Sigmoid colon (tissue), 7 donors: Measurements from ENCODE around the gene DDN. TPM values are rescaled to one million over a fixed set of nuclear protein-coding genes. Genes with fewer than 3 reads are reported as not detected.

Experiments used
- DNase-seq: peaks from one replicate; pipeline ENCODE4 v3.0.0-alpha.2; 2019
- H3K27ac ChIP-seq, 4 donors: fragments of 200-600 bp; sonication (generic); one replicate each; pipeline ENCODE4 v1.5.1; 2016 to 2019; ENCODE audit warnings: mild to moderate bottlenecking in 1 of 4
- H3K27me3 ChIP-seq, 3 donors: fragments of 200-600 bp; sonication (generic); one replicate each; pipeline ENCODE4 v1.5.1; 2019; ENCODE audit warnings: mild to moderate bottlenecking in 1 of 3
- H3K36me3 ChIP-seq, 4 donors: fragments of 200-600 bp; sonication (generic); one replicate each; pipeline ENCODE4 v1.5.1; 2016 to 2019
- H3K4me1 ChIP-seq, 4 donors: fragments of 200-600 bp; sonication (generic); one replicate each; pipeline ENCODE4 v1.5.1; 2017 to 2019
- H3K4me3 ChIP-seq, 4 donors: fragments of 200-600 bp; sonication (generic); one replicate each; pipeline ENCODE4 v1.5.1; 2017 to 2019; ENCODE audit warnings: mild to moderate bottlenecking in 2 of 4, moderate library complexity in 1 of 4
- H3K9me3 ChIP-seq, 4 donors: fragments of 200-600 bp in 3 of 4; sonication (generic) in 3 of 4; one replicate each; pipeline versions ENCODE4 v1.5.1 to v1.6.1; 2013 to 2019
- EP300 ChIP-seq, 4 donors: sonication (generic); formaldehyde crosslinking; IDR thresholded peaks; one replicate each; pipeline ENCODE4 v1.6.1; 2017; ENCODE audit warnings: antibody characterized with exemption in 4 of 4
- POLR2A ChIP-seq, 2 donors: fragments of 450-650 bp; IDR thresholded peaks; one replicate each; pipeline ENCODE4 v1.6.1; 2016; ENCODE audit warnings: antibody characterized with exemption in 2 of 2, mild to moderate bottlenecking in 2 of 2, moderate library complexity in 2 of 2
- POLR2AphosphoS5 ChIP-seq, 4 donors: sonication (generic); formaldehyde crosslinking; IDR thresholded peaks; one replicate each; pipeline ENCODE4 v1.6.1; 2017; ENCODE audit warnings: antibody characterized with exemption in 4 of 4
- WGBS, 2 donors: extraction: QIAGEN DNeasy Blood & Tissue Kit; methylation state at CpG; one replicate each; pipeline ENCODE4 v1.1.7; 2013; 5-methylcytosine and 5-hydroxymethylcytosine counted together
- intact Hi-C: fragments of 100-400 bp; cut with DNase I; formaldehyde crosslinking; loops from one replicate; pipeline ENCODE4 v1.15.1; 2023
- polyA plus RNA-seq, 3 donors: library from polyadenylated mRNA; stranded (reverse); fragments of 200-250 nt; gene quantifications; one replicate each; pipeline ENCODE4 v1.2.3, GENCODE V29; 2013
- total RNA-seq, 4 donors: library from RNA; depleted of rRNA; stranded (reverse); fragments of >200 nt; gene quantifications; one replicate each; pipeline ENCODE4 v1.1.0, GENCODE V29; 2016
- TF ChIP-seq, protein P1 (sequence below), 4 experiments: fragments of 450-650 bp in 3 of 4; fragments of 200-600 bp in 1 of 4; IDR thresholded peaks; one replicate each; pipeline ENCODE4 v1.5.1; 2016 to 2019; ENCODE audit warnings: antibody characterized with exemption in 4 of 4, mild to moderate bottlenecking in 3 of 4, moderate library complexity in 2 of 4
- donor health status: healthy with polysubstance abuse.
- donor health status: Bipolar disorder and iron deficiency.
- donor health status: healthy.

Gene DDN
- total and polyA plus RNA-seq, 7 donors: 0.14 to 0.69 (median 0.60) TPM; not detected in 4

DNA sequence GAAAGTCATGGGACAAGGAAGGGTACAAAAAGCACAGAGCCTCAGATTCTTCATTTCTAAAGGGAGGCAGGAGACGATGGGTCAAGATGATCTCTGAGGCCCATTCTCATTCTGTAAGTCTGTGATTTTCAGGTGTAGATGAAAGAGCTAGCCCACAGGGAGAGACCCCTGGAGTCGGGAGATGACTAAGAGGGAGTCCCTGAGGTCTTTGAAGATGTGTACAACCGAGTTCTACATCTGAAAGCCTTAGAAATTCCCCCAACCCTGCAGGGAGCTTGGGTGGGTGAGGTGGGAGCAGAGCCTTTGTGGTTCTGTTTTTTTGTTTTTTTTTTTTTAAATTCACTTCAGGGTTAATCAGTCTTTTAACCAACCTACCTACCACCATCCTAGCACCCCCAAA lies 30.7 kb downstream of the DDN start:
- intact Hi-C loops: no loop called here
- DNase-seq: no peak
- no peaks in the 10 kb centered on the region for H3K36me3 ChIP-seq
- TF ChIP-seq POLR2AphosphoS5 (IDR thresholded peaks at IDR 0.05): no peak
- H3K9me3 ChIP-seq: no peaks in the 10 kb centered on the region
- WGBS, 2 donors: 63 to 78% methylated on average over 3 of the region's 3 CpGs
- H3K4me3 ChIP-seq: no peak overlapping the region
- peaks cover 0 to 28% (median 24%) of the 10 kb centered on the region in 4 donors for H3K4me1 ChIP-seq
- H3K27me3 ChIP-seq: peaks cover 25 to 46% (median 38%) of the 10 kb centered on the region in 3 donors
- no peak overlapping the region for H3K27ac ChIP-seq

DNA sequence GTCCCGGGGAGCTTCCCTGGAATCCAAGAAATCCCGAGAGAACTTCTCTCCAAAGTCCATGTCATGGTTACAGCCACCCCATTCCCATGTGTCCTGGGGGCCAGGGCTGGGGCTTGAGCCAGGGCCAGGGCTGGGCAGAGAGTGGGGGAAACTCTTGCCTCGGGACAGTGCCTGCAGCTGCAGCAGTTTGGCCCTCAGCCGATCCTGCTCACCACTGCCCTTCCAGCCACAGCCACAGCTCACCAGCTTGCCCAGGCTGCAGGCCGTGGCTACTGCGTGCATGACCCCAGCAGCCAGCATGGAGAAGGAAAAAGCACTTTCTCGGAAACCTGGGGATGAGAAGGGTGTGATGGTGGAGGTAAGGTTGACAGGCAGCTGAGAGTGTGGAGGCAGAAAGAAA lies 31.2 kb downstream of the DDN start:
- 77 to 82% methylated on average over 7 of the region's 7 CpGs for WGBS, 2 donors
- Histone ChIP-seq H3K4me3 (no peak overlapping the region), H3K9me3 (no peaks in the 10 kb centered on the region), H3K27me3 (peaks cover 23 to 42% (median 33%) of the 10 kb centered on the region in 3 donors), H3K4me1 (peaks cover 0 to 28% (median 24%) of the 10 kb centered on the region in 4 donors), H3K36me3 (no peaks in the 10 kb centered on the region), H3K27ac (no peak overlapping the region)
- TF ChIP-seq, protein P1, sequence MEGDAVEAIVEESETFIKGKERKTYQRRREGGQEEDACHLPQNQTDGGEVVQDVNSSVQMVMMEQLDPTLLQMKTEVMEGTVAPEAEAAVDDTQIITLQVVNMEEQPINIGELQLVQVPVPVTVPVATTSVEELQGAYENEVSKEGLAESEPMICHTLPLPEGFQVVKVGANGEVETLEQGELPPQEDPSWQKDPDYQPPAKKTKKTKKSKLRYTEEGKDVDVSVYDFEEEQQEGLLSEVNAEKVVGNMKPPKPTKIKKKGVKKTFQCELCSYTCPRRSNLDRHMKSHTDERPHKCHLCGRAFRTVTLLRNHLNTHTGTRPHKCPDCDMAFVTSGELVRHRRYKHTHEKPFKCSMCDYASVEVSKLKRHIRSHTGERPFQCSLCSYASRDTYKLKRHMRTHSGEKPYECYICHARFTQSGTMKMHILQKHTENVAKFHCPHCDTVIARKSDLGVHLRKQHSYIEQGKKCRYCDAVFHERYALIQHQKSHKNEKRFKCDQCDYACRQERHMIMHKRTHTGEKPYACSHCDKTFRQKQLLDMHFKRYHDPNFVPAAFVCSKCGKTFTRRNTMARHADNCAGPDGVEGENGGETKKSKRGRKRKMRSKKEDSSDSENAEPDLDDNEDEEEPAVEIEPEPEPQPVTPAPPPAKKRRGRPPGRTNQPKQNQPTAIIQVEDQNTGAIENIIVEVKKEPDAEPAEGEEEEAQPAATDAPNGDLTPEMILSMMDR (IDR thresholded peaks at IDR 0.05): no peak
- TF ChIP-seq POLR2AphosphoS5 (IDR thresholded peaks at IDR 0.05): no peak
- no peak for TF ChIP-seq POLR2A (IDR thresholded peaks at IDR 0.05)
- no peak for TF ChIP-seq EP300 (IDR thresholded peaks at IDR 0.05)
- intact Hi-C loops: no loop called here
- no peak for DNase-seq

DNA sequence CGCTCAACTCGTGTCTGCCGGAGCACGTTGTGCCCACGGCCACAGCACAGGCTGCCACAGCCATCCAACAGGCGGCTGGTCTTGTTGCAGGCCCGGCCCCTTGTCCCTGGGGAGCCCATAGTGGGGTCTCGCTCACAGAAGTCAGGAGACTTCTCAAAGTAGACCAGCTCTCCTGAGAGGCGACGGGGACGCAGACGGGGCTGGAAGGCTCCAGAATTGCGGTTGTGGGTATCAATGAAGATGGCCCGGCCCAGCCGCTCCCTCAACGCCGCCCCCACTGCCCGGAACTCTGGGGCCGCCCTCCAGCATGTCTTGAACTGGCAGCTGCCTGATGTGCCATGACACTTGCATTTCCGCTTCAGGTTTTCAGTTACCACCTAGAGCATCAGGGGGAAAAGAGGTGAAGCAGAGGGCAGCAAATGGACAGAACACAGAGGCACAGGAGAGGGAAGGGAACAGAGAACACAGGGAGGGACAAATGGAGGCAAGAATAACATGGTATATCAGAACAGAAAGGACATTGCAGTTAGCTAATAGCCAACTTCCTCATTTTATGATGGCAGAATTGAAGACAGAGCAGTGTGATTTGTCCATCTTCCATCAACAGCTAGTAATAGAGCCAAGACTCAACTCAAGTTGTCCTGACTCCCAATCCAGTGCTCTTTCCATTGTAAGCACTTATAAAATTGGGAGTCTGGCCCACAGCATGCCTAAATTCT lies 32.8 kb downstream of the DDN start:
- DNase-seq: no peak
- Histone ChIP-seq H3K27ac (no peak overlapping the region), H3K36me3 (no peaks in the 10 kb centered on the region), H3K4me3 (no peak overlapping the region), H3K4me1 (peaks cover 0 to 17% (median 14%) of the 10 kb centered on the region in 4 donors), H3K9me3 (no peaks in the 10 kb centered on the region), H3K27me3 (peaks cover 11 to 25% (median 17%) of the 10 kb centered on the region in 3 donors)
- 79 to 85% methylated on average over 20 of the region's 20 CpGs for WGBS, 2 donors
- intact Hi-C loops: no loop called here
- TF ChIP-seq, protein P1 (IDR thresholded peaks at IDR 0.05): no peak

DNA sequence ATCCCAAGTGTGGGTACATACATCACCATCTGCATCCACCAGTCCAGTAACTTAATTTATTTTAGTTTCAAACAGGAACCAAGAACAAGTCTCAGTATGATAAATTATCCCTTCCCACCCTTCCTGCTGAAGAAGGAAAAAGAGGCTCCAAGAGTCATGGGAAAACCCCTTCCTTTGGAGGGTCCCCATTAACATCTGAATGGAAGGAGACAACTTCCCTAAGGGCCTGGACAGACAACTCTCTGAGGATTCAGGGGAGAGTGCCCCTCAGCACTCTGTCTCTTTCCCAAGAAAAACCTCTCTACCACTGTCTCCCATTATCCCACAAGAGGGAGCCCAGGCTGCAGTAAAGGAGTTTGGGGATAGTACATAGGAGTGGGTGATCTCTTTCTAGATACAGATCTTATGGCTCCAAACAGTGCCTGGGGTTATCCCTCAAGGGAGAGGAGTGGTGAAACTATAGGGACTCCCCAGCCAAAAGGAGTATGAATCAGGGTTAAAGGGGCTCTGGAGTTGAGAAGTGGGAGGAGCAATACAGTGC lies 33.8 kb downstream of the DDN start:
- TF ChIP-seq POLR2A (IDR thresholded peaks at IDR 0.05) (no peak), EP300 (IDR thresholded peaks at IDR 0.05) (no peak), POLR2AphosphoS5 (IDR thresholded peaks at IDR 0.05) (no peak)
- TF ChIP-seq, protein P1 (IDR thresholded peaks at IDR 0.05): no peak
- Histone ChIP-seq H3K4me3 (no peak overlapping the region), H3K36me3 (no peaks in the 10 kb centered on the region), H3K9me3 (no peaks in the 10 kb centered on the region), H3K27ac (no peak overlapping the region), H3K27me3 (peaks cover 2 to 22% (median 7%) of the 10 kb centered on the region in 3 donors), H3K4me1 (peaks cover 0 to 10% (median 8%) of the 10 kb centered on the region in 4 donors)
- DNase-seq: no peak
- intact Hi-C loops: no loop called here

DNA sequence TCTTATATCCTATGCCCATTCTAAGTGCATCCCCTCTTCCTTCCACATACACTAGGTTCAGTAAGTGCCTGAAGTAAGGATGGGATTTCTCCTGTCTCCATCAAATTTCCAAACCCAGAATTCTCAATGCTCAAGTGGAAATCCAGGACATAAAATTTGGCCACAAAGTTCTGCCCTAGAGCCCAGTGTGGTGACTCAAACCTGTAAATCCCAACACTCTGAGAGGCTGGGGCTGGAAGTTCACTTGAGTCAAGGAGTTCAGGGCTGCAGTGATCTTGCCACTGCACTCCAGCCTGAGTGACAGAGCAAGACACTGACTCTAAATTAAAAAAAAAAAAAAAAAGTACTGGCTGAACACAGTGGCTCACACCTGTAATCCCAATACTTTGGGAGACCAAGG lies 37.4 kb downstream of the DDN start:
- no peak for TF ChIP-seq EP300 (IDR thresholded peaks at IDR 0.05)
- no peak for TF ChIP-seq POLR2A (IDR thresholded peaks at IDR 0.05)
- TF ChIP-seq, protein P1 (IDR thresholded peaks at IDR 0.05): no peak
- TF ChIP-seq POLR2AphosphoS5 (IDR thresholded peaks at IDR 0.05): no peak
- Histone ChIP-seq H3K4me1 (peaks cover 0 to 6% (median 4%) of the 10 kb centered on the region in 4 donors), H3K9me3 (no peaks in the 10 kb centered on the region), H3K27ac (no peak overlapping the region), H3K4me3 (no peak overlapping the region), H3K36me3 (no peaks in the 10 kb centered on the region), H3K27me3 (peaks cover 0 to 6% (median 0%) of the 10 kb centered on the region in 3 donors)
- intact Hi-C loops: no loop called here
- no peak for DNase-seq
